T-cell (primary cell): ENCODE results near the gene TNFRSF21. TPM values are rescaled to one million over a fixed set of nuclear protein-coding genes. Genes with fewer than 3 reads are reported as not detected.

Source experiments
- ATAC-seq, 4 experiments: fragments of 200-7000 bp in 3 of 4; fragments of 150-1000 bp in 1 of 4; cut with Tn5 transposase; replicated peaks in 1 of 4; 1 replicate in 3 of 4; 2 replicates in 1 of 4; pipeline ENCODE4 v1.10.0; 2021; ENCODE audit warnings: moderate library complexity in 3 of 4, mild to moderate bottlenecking in 2 of 4, moderate number of reproducible peaks in 1 of 4
- CTCF ChIA-PET, 2 donors: fragments of 300-600 bp; sonication (Branson Sonifier 250); formaldehyde crosslinking; loops; one replicate each; lab custom pipeline; 2022; ENCODE audit warnings: antibody characterized with exemption in 2 of 2; lab: Charles Lee
- POLR2A ChIA-PET, 2 donors: fragments of 300-600 bp; sonication (Branson Sonifier 250); formaldehyde crosslinking; loops; one replicate each; lab custom pipeline; 2022; ENCODE audit warnings: antibody characterized with exemption in 2 of 2; lab: Charles Lee
- DNase-seq, 35 experiments: peaks; one replicate each; pipeline versions ENCODE4 v3.0.0 to v3.0.0-alpha.2; 2013 to 2023
- H3K27ac ChIP-seq: one replicate; pipeline ENCODE4 v1.5.1; 2013; ENCODE audit warnings: low read length
- H3K27me3 ChIP-seq, 2 experiments: replicated peaks in 1 of 2; 1 replicate in 1 of 2; 2 replicates in 1 of 2; pipeline versions ENCODE4 v1.6.1 to v1.7.0; 2013; ENCODE audit warnings: low read length in 1 of 2, mixed read lengths in 1 of 2; ENCODE audit not compliant: control insufficient read depth in 2 of 2, insufficient read depth in 2 of 2; ENCODE audit errors: extremely low read depth in 1 of 2
- H3K36me3 ChIP-seq, 2 donors: 1 replicate in 1 of 2; 2 replicates in 1 of 2; pipeline versions ENCODE4 v1.6.1 to v1.7.0; 2013; ENCODE audit warnings: low read length in 1 of 2; ENCODE audit not compliant: control insufficient read depth in 2 of 2, insufficient read depth in 1 of 2; ENCODE audit errors: extremely low read depth in 1 of 2
- H3K4me1 ChIP-seq, 2 experiments: 1 replicate in 1 of 2; 2 replicates in 1 of 2; pipeline versions ENCODE4 v1.6.1 to v1.7.0; 2013; ENCODE audit warnings: low read length in 2 of 2, mixed read lengths in 1 of 2; ENCODE audit not compliant: insufficient read depth in 2 of 2, control insufficient read depth in 1 of 2; ENCODE audit errors: extremely low read depth in 1 of 2
- H3K4me3 ChIP-seq, 2 donors: 1 replicate in 1 of 2; 2 replicates in 1 of 2; pipeline versions ENCODE4 v1.5.1 to v1.7.0; 2013; ENCODE audit warnings: mild to moderate bottlenecking in 2 of 2, low read length in 1 of 2, moderate library complexity in 1 of 2; ENCODE audit not compliant: control insufficient read depth in 1 of 2; ENCODE audit errors: extremely low read depth in 1 of 2
- H3K9me3 ChIP-seq: 2 replicates; pipeline ENCODE4 v1.7.0; 2013
- H3K27ac Mint-ChIP-seq, 2 donors: one replicate each; pipeline ENCODE4 v1.8.0; 2020 to 2021; ENCODE audit warnings: mild to moderate bottlenecking in 2 of 2, mixed read lengths in 2 of 2
- H3K27me3 Mint-ChIP-seq, 2 donors: one replicate each; pipeline ENCODE4 v1.8.0; 2021 to 2022; ENCODE audit warnings: mixed read lengths in 2 of 2
- H3K36me3 Mint-ChIP-seq: one replicate; pipeline ENCODE4 v1.8.0; 2021; ENCODE audit warnings: mixed read lengths
- H3K4me1 Mint-ChIP-seq, 3 donors: one replicate each; pipeline ENCODE4 v1.8.0; 2020 to 2022; ENCODE audit warnings: mixed read lengths in 3 of 3, mild to moderate bottlenecking in 1 of 3
- H3K4me3 Mint-ChIP-seq, 3 donors: one replicate each; pipeline ENCODE4 v1.8.0; 2020 to 2022; ENCODE audit warnings: mild to moderate bottlenecking in 3 of 3, mixed read lengths in 3 of 3, moderate library complexity in 3 of 3
- H3K9me3 Mint-ChIP-seq, 3 donors: one replicate each; pipeline ENCODE4 v1.8.0; 2020 to 2022; ENCODE audit warnings: mixed read lengths in 3 of 3
- WGBS: methylation state at CpG from one replicate; pipeline ENCODE4 v1.1.5; 2013; ENCODE audit warnings: missing lambda C conversion rate; ENCODE audit not compliant: insufficient coverage; 5-methylcytosine and 5-hydroxymethylcytosine counted together
- total RNA-seq, 35 experiments: library from RNA in 6 of 35; stranded (reverse) in 6 of 35; fragments of 120-200 nt in 1 of 35; gene quantifications; one replicate each; pipeline versions ENCODE4 v1.2.1 to v1.2.4 and lab custom pipeline; 2013 to 2026

TNFRSF21 gene
- total RNA-seq, 5 donors from 2014 or later (not counting 1 experiment from before 2014, with no cell fraction given), result 0.09 to 0.49 (median 0.30) TPM

DNA sequence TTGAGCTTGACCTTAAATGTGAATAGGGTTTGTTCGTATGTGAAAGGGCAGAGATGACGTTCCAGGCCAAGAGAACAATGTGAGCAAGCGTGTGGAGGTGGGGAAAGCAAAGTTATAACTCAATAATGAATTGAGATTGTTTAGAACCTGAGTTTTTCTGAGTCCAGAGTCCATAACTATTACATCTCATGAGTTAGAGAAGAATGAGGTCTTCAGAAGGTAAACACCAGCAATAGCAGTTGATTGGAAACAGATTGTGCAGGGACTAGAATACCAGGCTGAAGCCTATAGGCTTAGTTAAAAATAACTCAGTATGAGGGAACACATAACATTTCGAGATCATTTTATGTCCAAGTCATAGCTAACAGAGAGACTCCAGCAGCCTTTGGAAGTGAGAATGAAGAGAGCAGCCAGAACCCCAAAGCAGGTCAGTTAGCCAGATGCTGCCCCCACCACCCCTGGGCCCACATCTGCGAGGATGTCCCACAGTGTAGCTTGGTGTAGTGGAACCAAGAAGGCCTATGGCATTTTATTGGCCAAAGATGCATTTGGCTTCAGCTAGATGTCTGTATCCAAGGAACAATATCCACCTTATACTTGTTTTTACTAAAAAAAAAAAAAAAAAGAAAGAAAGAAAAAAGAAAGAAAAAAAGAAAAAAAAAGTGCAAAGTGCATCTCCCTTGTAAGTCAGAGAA, 121.7 kb downstream of the TNFRSF21 start:
- WGBS, result 85% methylated on average over 2 of the region's 5 CpGs
- CTCF ChIA-PET, result no interaction called here
- no peak for ATAC-seq
- H3K27me3 Mint-ChIP-seq, result peaks cover 0 to 6% of the 10 kb centered on the region in 2 donors
- no peaks in the 10 kb centered on the region for H3K4me1 Mint-ChIP-seq
- H3K27ac Mint-ChIP-seq, result no peak overlapping the region
- Histone ChIP-seq H3K4me3 (no peak overlapping the region), H3K27me3 (no peaks in the 10 kb centered on the region), H3K27ac (no peak overlapping the region), H3K36me3 (no peaks in the 10 kb centered on the region), H3K4me1 (no peaks in the 10 kb centered on the region), H3K9me3 (no peaks in the 10 kb centered on the region)
- H3K4me3 Mint-ChIP-seq, result no peak overlapping the region
- no peak for DNase-seq
- no peaks in the 10 kb centered on the region for H3K36me3 Mint-ChIP-seq
- POLR2A ChIA-PET, result no interaction called here
- H3K9me3 Mint-ChIP-seq, result no peaks in the 10 kb centered on the region

DNA sequence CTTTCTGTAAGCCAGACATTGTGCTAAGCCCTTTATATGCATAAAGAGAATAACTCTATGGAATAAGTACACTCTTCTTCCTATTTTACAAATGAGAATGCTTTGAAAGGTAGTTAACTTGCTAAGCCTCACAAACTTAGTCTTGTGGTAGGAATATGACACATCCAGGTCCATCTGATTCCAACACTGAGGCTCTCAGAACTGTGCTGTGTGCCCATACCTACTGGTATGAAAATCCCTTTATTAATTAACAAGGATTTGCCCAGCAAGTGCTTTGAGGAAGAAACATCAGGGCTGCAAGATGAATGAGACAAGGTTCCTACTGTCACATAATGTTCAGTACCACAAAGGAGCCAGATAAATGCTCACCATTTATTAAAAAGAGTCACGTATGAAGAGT, 122.6 kb downstream of the TNFRSF21 start:
- ATAC-seq (no peak), DNase-seq (no peak)
- no CpG with 5 or more reads among the region's 1 CpG for WGBS
- Histone ChIP-seq H3K4me3 (no peak overlapping the region), H3K4me1 (no peaks in the 10 kb centered on the region), H3K27ac (no peak overlapping the region), H3K36me3 (no peaks in the 10 kb centered on the region), H3K27me3 (no peaks in the 10 kb centered on the region), H3K9me3 (no peaks in the 10 kb centered on the region)
- CTCF ChIA-PET, result no interaction called here
- no peak overlapping the region for H3K4me3 Mint-ChIP-seq
- H3K36me3 Mint-ChIP-seq, result no peaks in the 10 kb centered on the region
- no peaks in the 10 kb centered on the region for H3K9me3 Mint-ChIP-seq
- POLR2A ChIA-PET, result no interaction called here
- peaks cover 0 to 6% of the 10 kb centered on the region in 2 donors for H3K27me3 Mint-ChIP-seq
- no peak overlapping the region for H3K27ac Mint-ChIP-seq
- no peaks in the 10 kb centered on the region for H3K4me1 Mint-ChIP-seq

DNA sequence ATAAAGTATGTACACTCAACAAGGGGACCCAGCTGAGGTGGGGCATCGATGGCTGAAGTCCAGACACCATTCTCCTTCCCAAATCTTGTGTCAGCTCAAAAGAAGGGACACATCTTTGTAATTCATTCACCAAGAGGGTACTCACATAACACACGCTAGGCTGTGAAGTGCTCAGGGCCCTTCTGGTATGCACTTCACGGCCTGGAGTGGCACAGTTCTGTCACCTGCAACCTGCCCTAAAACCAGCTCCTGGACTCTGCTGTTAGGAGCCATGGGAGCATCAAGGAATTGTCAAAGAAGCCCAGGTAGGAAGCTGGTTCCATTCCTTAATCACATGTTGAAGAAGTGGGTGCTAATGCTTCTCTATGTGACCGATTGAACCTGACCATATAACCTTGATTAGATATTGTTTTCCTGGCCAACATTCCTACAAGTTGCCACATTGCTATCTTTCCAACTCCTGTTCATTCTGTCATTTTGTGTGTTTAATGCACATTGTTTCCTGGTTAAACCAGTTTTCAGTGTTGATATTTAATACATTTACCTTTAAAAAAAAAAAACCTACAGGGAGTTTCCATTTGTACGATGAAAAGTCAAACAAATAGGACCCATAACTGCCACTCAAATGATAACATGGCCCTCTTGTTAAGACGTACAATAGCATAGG, 127.3 kb downstream of the TNFRSF21 start:
- Mint-ChIP-seq H3K36me3 (no peaks in the 10 kb centered on the region), H3K4me3 (no peak overlapping the region), H3K27ac (no peak overlapping the region), H3K9me3 (no peaks in the 10 kb centered on the region), H3K27me3 (peaks cover 0 to 6% of the 10 kb centered on the region in 2 donors), H3K4me1 (no peaks in the 10 kb centered on the region)
- 72% methylated on average over 3 of the region's 6 CpGs for WGBS
- H3K27ac ChIP-seq, result no peak overlapping the region
- ATAC-seq (no peak), DNase-seq (no peak)
- H3K36me3 ChIP-seq, result no peaks in the 10 kb centered on the region
- H3K4me1 ChIP-seq, result no peaks in the 10 kb centered on the region
- ChIA-PET CTCF (no interaction called here), POLR2A (no interaction called here)
- no peaks in the 10 kb centered on the region for H3K27me3 ChIP-seq
- H3K4me3 ChIP-seq, result no peak overlapping the region
- no peaks in the 10 kb centered on the region for H3K9me3 ChIP-seq

DNA sequence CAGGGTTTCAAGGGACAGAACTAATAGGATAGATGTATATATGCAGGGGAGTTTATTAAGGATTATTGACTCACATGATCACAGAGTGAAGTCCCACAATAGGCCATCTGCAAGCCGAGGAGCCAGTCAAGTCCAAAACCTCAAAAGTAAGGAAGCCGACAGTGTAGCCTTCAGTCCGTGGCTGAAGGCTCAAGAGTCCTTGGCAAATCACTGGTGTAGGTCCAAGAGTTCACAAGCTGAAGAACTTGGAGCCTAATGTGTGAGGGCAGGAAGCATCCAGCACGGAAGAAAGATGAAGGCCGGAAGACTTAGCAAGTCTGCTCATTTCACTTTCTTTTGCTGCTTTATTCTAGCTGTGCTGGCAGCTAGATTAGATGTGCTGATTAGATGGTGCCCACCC, 128.0 kb downstream of the TNFRSF21 start:
- Mint-ChIP-seq H3K27ac (no peak overlapping the region), H3K4me3 (no peak overlapping the region), H3K4me1 (no peaks in the 10 kb centered on the region), H3K36me3 (no peaks in the 10 kb centered on the region), H3K27me3 (peaks cover 0 to 6% of the 10 kb centered on the region in 2 donors), H3K9me3 (no peaks in the 10 kb centered on the region)
- no peaks in the 10 kb centered on the region for H3K4me1 ChIP-seq
- H3K4me3 ChIP-seq, result no peak overlapping the region
- no peaks in the 10 kb centered on the region for H3K27me3 ChIP-seq
- DNase-seq (no peak), ATAC-seq (no peak)
- H3K27ac ChIP-seq, result no peak overlapping the region
- ChIA-PET POLR2A (no interaction called here), CTCF (no interaction called here)
- H3K36me3 ChIP-seq, result no peaks in the 10 kb centered on the region
- 75% methylated on average over 5 of the region's 5 CpGs for WGBS
- H3K9me3 ChIP-seq, result no peaks in the 10 kb centered on the region

Other genes starting within 250 kb of the TNFRSF21 start
- gene CD2AP, start 167.9 kb upstream of the TNFRSF21 start, total RNA-seq, result 10 to 100 TPM; 22.3 to 39.7 (median 23.6) TPM